ENCODE measurements around the gene ZNF536. TPM values are rescaled to one million over a fixed set of nuclear protein-coding genes. Genes with fewer than 3 reads are reported as not detected.
"Not testable (repeated sequence)": the region's sequence is repeated elsewhere in the genome, so short reads cannot be mapped to it uniquely, and the experiment has no call there.

ZNF536 gene
- total and polyA plus RNA-seq, 3 donors from 2014 or later, result 6.6 to 57.6 (median 35.1) TPM

DNA sequence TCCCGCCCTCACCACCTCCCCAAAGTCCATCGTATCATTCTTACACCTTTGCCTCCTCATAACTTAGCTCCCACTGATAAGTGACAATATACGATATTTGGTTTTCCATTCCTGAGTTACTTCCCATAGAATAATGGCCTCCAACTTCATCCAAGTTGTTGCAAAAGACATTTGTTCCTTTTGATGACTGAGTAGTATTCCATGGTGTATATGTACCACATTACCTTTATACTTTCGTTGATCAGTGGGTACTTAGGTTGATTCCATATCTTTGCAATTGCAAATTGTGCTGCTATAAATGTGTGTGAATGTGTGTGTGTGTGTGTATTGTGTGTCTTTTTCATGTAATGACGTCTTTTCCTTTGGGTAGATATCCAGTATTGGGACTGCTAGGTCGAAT lies 109.6 kb downstream of the ZNF536 start:
- DNase-seq, result no peak
- no peak overlapping the region for H3K4me3 ChIP-seq
- H3K27ac ChIP-seq, result no peak overlapping the region
- intact Hi-C loops (cut with DNase I; ENCODE audit: low total_unique reads), result no loop called here
- no peaks in the 10 kb centered on the region for H3K4me1 ChIP-seq
- TF ChIP-seq POLR2A (IDR thresholded peaks at IDR 0.05) (no peak), CTCF (IDR thresholded peaks at IDR 0.05) (no peak)
- WGBS, 2 donors, result 94 to 96% methylated on average over 6 of the region's 6 CpGs
- no peaks in the 10 kb centered on the region for H3K27me3 ChIP-seq
- H3K36me3 ChIP-seq (ENCODE audit: low read depth, missing control alignments), result no peaks in the 10 kb centered on the region
- H3K9me3 ChIP-seq, result no peaks in the 10 kb centered on the region

- DNase-seq, result no peak
- no peaks in the 10 kb centered on the region for H3K4me1 ChIP-seq
- H3K4me3 ChIP-seq, result no peak overlapping the region
- H3K9me3 ChIP-seq, result no peaks in the 10 kb centered on the region
- H3K36me3 ChIP-seq (ENCODE audit: low read depth, missing control alignments), result no peaks in the 10 kb centered on the region
- no peak overlapping the region for H3K27ac ChIP-seq
- intact Hi-C loops (cut with DNase I; ENCODE audit: low total_unique reads), result no loop called here
- H3K27me3 ChIP-seq, result no peaks in the 10 kb centered on the region
- no peak for TF ChIP-seq CTCF (IDR thresholded peaks at IDR 0.05)
- no peak for TF ChIP-seq POLR2A (IDR thresholded peaks at IDR 0.05)
- 71 to 92% methylated on average over 1 of the region's 1 CpG for WGBS, 2 donors
Measured at GRCh38 chr19:30482956-30483355, 110.8 kb downstream of the ZNF536 start.

GRCh38 chr19:30486250-30486649 lies 114.1 kb downstream of the ZNF536 start:
- H3K4me3 ChIP-seq; H3K36me3 ChIP-seq (ENCODE audit: low read depth, missing control alignments); intact Hi-C loops (cut with DNase I; ENCODE audit: low total_unique reads); H3K27ac ChIP-seq; H3K9me3 ChIP-seq; H3K4me1 ChIP-seq; H3K27me3 ChIP-seq; DNase-seq: not testable (repeated sequence)
- 86 to 88% methylated on average over 2 of the region's 2 CpGs for WGBS, 2 donors

- Histone ChIP-seq H3K9me3 (no peaks in the 10 kb centered on the region), H3K4me1 (peaks cover 3% of the 10 kb centered on the region), H3K4me3 (no peak overlapping the region), H3K27ac (no peak overlapping the region), H3K27me3 (no peaks in the 10 kb centered on the region), H3K36me3 (ENCODE audit: low read depth, missing control alignments) (no peaks in the 10 kb centered on the region)
- WGBS, 2 donors, result 87 to 91% methylated on average over 3 of the region's 3 CpGs
- intact Hi-C loops (cut with DNase I; ENCODE audit: low total_unique reads), result no loop called here
- DNase-seq, result no peak
- TF ChIP-seq CTCF (IDR thresholded peaks at IDR 0.05), result no peak
- TF ChIP-seq POLR2A (IDR thresholded peaks at IDR 0.05), result no peak
Measured at GRCh38 chr19:30487178-30487577, 115.0 kb downstream of the ZNF536 start.

- Histone ChIP-seq H3K9me3 (no peaks in the 10 kb centered on the region), H3K27ac (no peak overlapping the region), H3K27me3 (no peaks in the 10 kb centered on the region), H3K4me3 (no peak overlapping the region), H3K4me1 (peaks cover 3% of the 10 kb centered on the region), H3K36me3 (ENCODE audit: low read depth, missing control alignments) (no peaks in the 10 kb centered on the region)
- intact Hi-C loops (cut with DNase I; ENCODE audit: low total_unique reads), result no loop called here
- no peak for TF ChIP-seq CTCF (IDR thresholded peaks at IDR 0.05)
- TF ChIP-seq POLR2A (IDR thresholded peaks at IDR 0.05), result no peak
- no peak for DNase-seq
- 79 to 81% methylated on average over 3 of the region's 3 CpGs for WGBS, 2 donors
Measured at GRCh38 chr19:30488191-30488590, 116.0 kb downstream of the ZNF536 start.
